Hepatocyte (in vitro differentiated cells): ENCODE results near the gene VMP1. TPM values are rescaled to one million over a fixed set of nuclear protein-coding genes. Genes with fewer than 3 reads are reported as not detected.
"Not testable (repeated sequence)": the region's sequence is repeated elsewhere in the genome, so short reads cannot be mapped to it uniquely, and the experiment has no call there.

Experiments
- DNase-seq: peaks from one replicate; pipeline ENCODE4 v3.0.0-alpha.2; 2016; ENCODE audit warnings: low spot score
- H2AFZ ChIP-seq: fragments of 200-600 bp; sonication (generic); 2 replicates; pipeline ENCODE4 v1.6.0; 2016; ENCODE audit warnings: antibody characterized with exemption, mild to moderate bottlenecking
- H3K27ac ChIP-seq: fragments of 200-600 bp; sonication (generic); 2 replicates; pipeline ENCODE4 v1.5.1; 2016; ENCODE audit warnings: mild to moderate bottlenecking
- H3K27me3 ChIP-seq: fragments of 200-600 bp; sonication (generic); 2 replicates; pipeline ENCODE4 v1.6.1; 2016
- H3K36me3 ChIP-seq: fragments of 200-600 bp; sonication (generic); replicated peaks from 2 replicates; pipeline ENCODE4 v1.5.1; 2016; ENCODE audit warnings: low read depth; ENCODE audit not compliant: insufficient read depth
- H3K4me1 ChIP-seq: fragments of 200-600 bp; sonication (generic); 2 replicates; pipeline ENCODE4 v1.5.1; 2016; ENCODE audit warnings: mild to moderate bottlenecking, moderate library complexity; ENCODE audit not compliant: insufficient read depth
- H3K4me2 ChIP-seq: fragments of 200-600 bp; sonication (generic); 2 replicates; pipeline ENCODE4 v1.6.0; 2016
- H3K4me3 ChIP-seq: fragments of 200-600 bp; sonication (generic); 2 replicates; pipeline ENCODE4 v1.5.1; 2016; ENCODE audit warnings: mild to moderate bottlenecking
- H3K79me2 ChIP-seq: fragments of 200-600 bp; sonication (generic); 2 replicates; pipeline ENCODE4 v1.6.0; 2017; ENCODE audit warnings: mild to moderate bottlenecking
- H3K9me2 ChIP-seq: fragments of 200-600 bp; sonication (generic); replicated peaks from 2 replicates; pipeline ENCODE4 v1.6.0; 2017; ENCODE audit warnings: mild to moderate bottlenecking; ENCODE audit not compliant: insufficient read depth
- H3K9me3 ChIP-seq: fragments of 200-600 bp; sonication (generic); 2 replicates; pipeline ENCODE4 v1.5.1; 2016; ENCODE audit warnings: low read depth, mild to moderate bottlenecking
- H4K20me1 ChIP-seq: fragments of 200-600 bp; sonication (generic); 2 replicates; pipeline ENCODE4 v1.6.0; 2016; ENCODE audit warnings: mild to moderate bottlenecking; ENCODE audit not compliant: insufficient read depth, poor library complexity, severe bottlenecking
- EZH2 ChIP-seq: fragments of 200-600 bp; sonication (generic); IDR thresholded peaks from 2 replicates; pipeline ENCODE4 v1.6.1; 2016; ENCODE audit warnings: antibody characterized with exemption, mild to moderate bottlenecking, borderline replicate concordance
- EZH2phosphoT487 ChIP-seq: fragments of 200-600 bp; sonication (generic); IDR thresholded peaks from one replicate; pipeline ENCODE4 v1.6.1; 2018; ENCODE audit warnings: antibody characterized with exemption, mild to moderate bottlenecking, low read depth, moderate library complexity; ENCODE audit not compliant: unreplicated experiment, severe bottlenecking
- WGBS: methylation state at CpG from one replicate; pipeline ENCODE4 v1.1.6; 2016; ENCODE audit warnings: low lambda C conversion rate; ENCODE audit errors: missing lambda C conversion rate; 5-methylcytosine and 5-hydroxymethylcytosine counted together
- polyA plus RNA-seq: library from polyadenylated mRNA; unstranded; fragments of >200 nt; fragmentation: Nextera tagmentation; extraction: Ambion mirVana; gene quantifications from 2 replicates; pipeline ENCODE4 v1.2.1, GENCODE V29; 2016
- total RNA-seq: library from RNA; depleted of rRNA; stranded (reverse); fragments of >200 nt; gene quantifications from 2 replicates; pipeline ENCODE4 v1.2.3, GENCODE V29; 2014
- TF ChIP-seq, protein P1 (sequence below): fragments of 200-600 bp; sonication (generic); IDR thresholded peaks from 2 replicates; pipeline ENCODE4 v1.5.1; 2016; ENCODE audit warnings: antibody characterized with exemption, mild to moderate bottlenecking; ENCODE audit not compliant: poor library complexity

Gene VMP1
- total and polyA plus RNA-seq, 2 experiments from 2014 or later = 139 to 479 TPM

DNA sequence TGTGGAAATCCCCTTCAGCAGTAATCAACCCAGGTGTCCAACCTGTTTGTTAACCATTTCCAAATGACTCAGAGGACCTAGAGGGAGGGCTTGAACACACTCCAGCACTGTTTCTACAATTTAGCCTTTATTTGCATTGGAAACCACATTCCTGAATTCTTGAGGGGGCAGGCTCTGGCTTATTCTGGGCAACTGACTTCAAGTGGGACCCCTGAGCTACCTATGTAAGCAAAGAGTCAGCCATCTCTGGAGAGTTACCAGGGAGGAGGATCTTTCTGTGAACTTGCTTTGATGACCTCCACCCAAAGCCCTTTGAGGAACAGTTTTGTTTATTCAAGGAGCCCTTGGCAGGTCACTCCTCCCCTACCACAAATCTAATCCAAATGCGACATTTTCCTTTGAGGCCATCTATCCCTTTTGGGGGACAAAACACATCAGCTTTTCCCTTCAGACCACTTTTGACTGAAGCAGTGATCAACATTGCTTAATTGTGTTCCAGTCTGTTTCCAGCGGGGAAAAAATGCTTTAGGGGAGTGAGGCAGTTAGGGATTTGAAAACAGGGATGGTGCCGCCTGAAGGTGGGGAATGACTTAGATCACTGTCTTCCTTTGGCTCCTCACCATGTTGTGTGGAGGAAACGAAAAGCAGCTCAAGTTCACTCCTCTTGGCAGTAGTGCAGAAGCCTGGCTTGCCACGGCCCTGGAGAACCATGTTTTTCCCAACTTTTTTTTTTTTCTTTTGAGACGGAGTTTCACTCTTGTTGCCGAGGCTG, 139.1 kb downstream of the VMP1 start:
- H3K27me3 ChIP-seq = no peaks in the 10 kb centered on the region
- no peaks in the 10 kb centered on the region for H3K9me3 ChIP-seq
- H3K79me2 ChIP-seq = peaks cover under 1% of the 10 kb centered on the region
- no peak overlapping the region for H2AFZ ChIP-seq
- H3K27ac ChIP-seq = peak overlapping the region; percentile 99
- H3K36me3 ChIP-seq = no peaks in the 10 kb centered on the region
- peaks cover 42% of the 10 kb centered on the region for H3K4me1 ChIP-seq
- no peaks in the 10 kb centered on the region for H4K20me1 ChIP-seq
- TF ChIP-seq, protein P1, sequence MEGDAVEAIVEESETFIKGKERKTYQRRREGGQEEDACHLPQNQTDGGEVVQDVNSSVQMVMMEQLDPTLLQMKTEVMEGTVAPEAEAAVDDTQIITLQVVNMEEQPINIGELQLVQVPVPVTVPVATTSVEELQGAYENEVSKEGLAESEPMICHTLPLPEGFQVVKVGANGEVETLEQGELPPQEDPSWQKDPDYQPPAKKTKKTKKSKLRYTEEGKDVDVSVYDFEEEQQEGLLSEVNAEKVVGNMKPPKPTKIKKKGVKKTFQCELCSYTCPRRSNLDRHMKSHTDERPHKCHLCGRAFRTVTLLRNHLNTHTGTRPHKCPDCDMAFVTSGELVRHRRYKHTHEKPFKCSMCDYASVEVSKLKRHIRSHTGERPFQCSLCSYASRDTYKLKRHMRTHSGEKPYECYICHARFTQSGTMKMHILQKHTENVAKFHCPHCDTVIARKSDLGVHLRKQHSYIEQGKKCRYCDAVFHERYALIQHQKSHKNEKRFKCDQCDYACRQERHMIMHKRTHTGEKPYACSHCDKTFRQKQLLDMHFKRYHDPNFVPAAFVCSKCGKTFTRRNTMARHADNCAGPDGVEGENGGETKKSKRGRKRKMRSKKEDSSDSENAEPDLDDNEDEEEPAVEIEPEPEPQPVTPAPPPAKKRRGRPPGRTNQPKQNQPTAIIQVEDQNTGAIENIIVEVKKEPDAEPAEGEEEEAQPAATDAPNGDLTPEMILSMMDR = no peak
- TF ChIP-seq EZH2 (no peak), EZH2phosphoT487 (no peak)
- no peaks in the 10 kb centered on the region for H3K9me2 ChIP-seq
- peak; percentile 76 for DNase-seq
- no peak overlapping the region for H3K4me3 ChIP-seq
- peak overlapping the region; percentile 30 for H3K4me2 ChIP-seq
- WGBS = 25% methylated on average over 7 of the region's 7 CpGs

DNA sequence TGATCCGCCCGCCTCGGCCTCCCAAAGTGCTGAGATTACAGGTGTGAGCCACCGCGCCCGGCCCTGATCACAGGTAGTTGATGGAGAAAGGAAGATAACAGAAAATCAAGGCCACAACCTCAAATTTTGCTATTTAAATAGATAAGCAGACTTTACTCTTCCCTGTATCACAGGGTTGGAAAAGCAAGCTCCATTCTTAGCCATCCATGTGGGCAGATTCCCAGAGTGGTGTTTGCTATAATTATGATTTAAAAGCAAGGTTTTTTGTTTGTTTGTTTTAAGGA, 140.9 kb downstream of the VMP1 start:
- no peak overlapping the region for H2AFZ ChIP-seq
- no peak overlapping the region for H3K4me2 ChIP-seq
- H3K27ac ChIP-seq = peak overlapping the region; percentile 99
- H3K4me3 ChIP-seq = no peak overlapping the region
- 91% methylated on average over 6 of the region's 6 CpGs for WGBS
- no peak for TF ChIP-seq EZH2
- TF ChIP-seq, protein P1 = no peak
- no peak for TF ChIP-seq EZH2phosphoT487
- no peak for DNase-seq
- H3K36me3 ChIP-seq = no peaks in the 10 kb centered on the region
- H3K4me1 ChIP-seq = peaks cover 58% of the 10 kb centered on the region
- no peaks in the 10 kb centered on the region for H3K79me2 ChIP-seq
- no peaks in the 10 kb centered on the region for H3K9me2 ChIP-seq
- no peaks in the 10 kb centered on the region for H3K9me3 ChIP-seq
- H3K27me3 ChIP-seq = no peaks in the 10 kb centered on the region
- no peaks in the 10 kb centered on the region for H4K20me1 ChIP-seq

DNA sequence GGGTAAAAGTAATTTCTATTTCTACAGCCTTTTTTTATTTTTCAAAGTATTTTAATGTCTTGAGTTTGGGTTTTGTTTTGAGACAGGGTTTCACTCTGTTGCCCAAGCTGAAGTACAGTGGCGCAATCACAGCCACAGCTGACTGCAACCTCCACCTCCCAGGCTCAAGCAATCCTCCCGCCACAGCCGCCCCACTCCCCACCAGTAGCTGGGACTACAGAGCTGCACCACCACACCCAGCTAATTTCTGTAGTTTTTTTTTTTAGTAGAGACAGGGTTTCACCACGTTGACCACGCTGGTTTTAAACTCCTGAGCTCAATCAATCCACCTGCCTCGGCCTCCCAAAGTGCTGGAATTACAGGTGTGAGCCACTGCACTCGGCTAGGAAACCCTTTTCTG, 141.3 kb downstream of the VMP1 start:
- H3K4me2 ChIP-seq = no peak overlapping the region
- WGBS = 64% methylated on average over 7 of the region's 7 CpGs
- no peaks in the 10 kb centered on the region for H3K79me2 ChIP-seq
- H3K27ac ChIP-seq = peak overlapping the region; percentile 99
- H3K4me1 ChIP-seq = peaks cover 58% of the 10 kb centered on the region
- H2AFZ ChIP-seq = no peak overlapping the region
- no peak overlapping the region for H3K4me3 ChIP-seq
- H4K20me1 ChIP-seq = no peaks in the 10 kb centered on the region
- H3K9me2 ChIP-seq = no peaks in the 10 kb centered on the region
- peak; percentile 60 for DNase-seq
- no peaks in the 10 kb centered on the region for H3K9me3 ChIP-seq
- H3K27me3 ChIP-seq = no peaks in the 10 kb centered on the region
- no peaks in the 10 kb centered on the region for H3K36me3 ChIP-seq
- TF ChIP-seq, protein P1 = no peak
- TF ChIP-seq EZH2 = no peak
- TF ChIP-seq EZH2phosphoT487 = no peak

DNA sequence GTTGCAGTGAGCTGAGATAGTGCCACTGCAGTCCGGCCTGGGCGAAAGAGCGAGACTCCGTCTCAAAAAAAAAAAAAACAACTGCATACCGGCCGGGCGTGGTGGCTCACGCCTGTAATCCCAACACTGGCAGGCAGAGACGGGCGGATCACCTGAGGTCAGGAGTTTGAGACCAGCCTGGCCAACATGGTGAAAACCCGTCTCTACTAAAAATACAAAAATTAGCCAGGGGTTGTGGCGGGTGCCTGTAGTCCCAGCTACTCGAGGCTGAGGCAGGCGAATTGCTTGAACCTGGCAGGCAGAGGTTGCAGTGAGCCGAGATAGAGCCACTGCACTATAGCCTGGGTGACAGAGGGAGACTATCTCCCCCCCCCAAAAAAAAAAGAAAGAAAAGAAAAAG, 142.9 kb downstream of the VMP1 start:
- not testable (repeated sequence) for H3K27me3 ChIP-seq, H3K9me2 ChIP-seq, H3K9me3 ChIP-seq, H3K36me3 ChIP-seq, H3K4me2 ChIP-seq, DNase-seq, H4K20me1 ChIP-seq, H3K4me3 ChIP-seq, H2AFZ ChIP-seq, H3K27ac ChIP-seq, H3K79me2 ChIP-seq
- peaks cover 51% of the 10 kb centered on the region for H3K4me1 ChIP-seq
- WGBS = 95% methylated on average over 15 of the region's 15 CpGs
